ENCODE results near the gene HHLA2. TPM values are rescaled to one million over a fixed set of nuclear protein-coding genes. Genes with fewer than 3 reads are reported as not detected.
"Not testable (repeated sequence)": the region's sequence is repeated elsewhere in the genome, so short reads cannot be mapped to it uniquely, and the experiment has no call there.

Gene HHLA2, protein sequence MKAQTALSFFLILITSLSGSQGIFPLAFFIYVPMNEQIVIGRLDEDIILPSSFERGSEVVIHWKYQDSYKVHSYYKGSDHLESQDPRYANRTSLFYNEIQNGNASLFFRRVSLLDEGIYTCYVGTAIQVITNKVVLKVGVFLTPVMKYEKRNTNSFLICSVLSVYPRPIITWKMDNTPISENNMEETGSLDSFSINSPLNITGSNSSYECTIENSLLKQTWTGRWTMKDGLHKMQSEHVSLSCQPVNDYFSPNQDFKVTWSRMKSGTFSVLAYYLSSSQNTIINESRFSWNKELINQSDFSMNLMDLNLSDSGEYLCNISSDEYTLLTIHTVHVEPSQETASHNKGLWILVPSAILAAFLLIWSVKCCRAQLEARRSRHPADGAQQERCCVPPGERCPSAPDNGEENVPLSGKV
- 0.24 TPM for total RNA-seq
- polyA plus RNA-seq = 0.55 TPM
- long read RNA-seq, donor 1 = 0 reads
- long read RNA-seq, donor 2 = 0 reads
- long read RNA-seq, donor 3 = 0 reads
- long read RNA-seq, donor 4 = 0 reads
- long read RNA-seq, donor 5 = 0 reads
- long read RNA-seq, donor 6 = 0 reads
- long read RNA-seq, donor 7 = 0 reads
- long read RNA-seq, donor 8 = 0 reads
- long read RNA-seq, donor 9 = 0 reads
- long read RNA-seq, donor 10 = 0 reads

- Histone ChIP-seq H3K36me3 (ENCODE audit: control insufficient read depth in 2 of 2, insufficient read depth in 2 of 2, low read length in 1 of 2) (no peaks in the 10 kb centered on the region), H3K4me1 (ENCODE audit: control insufficient read depth in 2 of 2, insufficient read depth in 2 of 2, low read length in 2 of 2) (peaks cover 0 to 16% of the 10 kb centered on the region in 2 donors), H3K27me3 (ENCODE audit: control insufficient read depth in 2 of 2, insufficient read depth in 1 of 2, low read length in 1 of 2) (no peaks in the 10 kb centered on the region), H3K9me3 (ENCODE audit: control insufficient read depth in 2 of 2, insufficient read depth in 1 of 2, low read length in 1 of 2) (no peaks in the 10 kb centered on the region), H3K4me3 (ENCODE audit: low read length in 2 of 2) (no peak within 1 kb of the TSS), H3K27ac (ENCODE audit: low read depth in 1 of 2, low read length in 1 of 2) (no peak within 1 kb of the TSS)
- 97% methylated on average over 2 of the region's 2 CpGs for WGBS
- no peak for DNase-seq (ENCODE audit: low read depth in 6 of 9, low spot score in 9 of 9)
These were observed at the start of gene HHLA2 for GRCh38 chr3:108296239-108296638. TSS of gene HHLA2 (plus strand) at chr3:108296548. CDS start at chr3:108351814, 55,266 bp downstream.

DNA sequence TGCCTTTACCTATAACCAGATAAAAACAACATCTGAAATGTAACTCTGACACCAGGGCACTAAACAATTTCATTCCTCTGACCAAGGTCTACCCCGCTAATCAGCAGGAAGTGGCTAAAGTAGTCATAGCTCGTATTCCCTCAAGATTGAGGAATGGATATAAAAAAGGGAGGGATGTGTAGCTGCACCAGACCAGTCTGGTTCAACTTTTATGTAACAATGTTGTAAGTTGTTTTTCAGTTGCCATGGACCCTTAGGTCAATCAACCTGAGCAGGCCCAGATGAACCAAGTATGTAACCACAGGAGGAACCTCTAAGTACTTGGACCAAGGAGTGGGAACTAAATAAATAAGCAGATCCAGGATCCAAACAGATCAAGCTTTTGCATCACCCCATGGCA lies 45.7 kb upstream of the HHLA2 start:
- DNase-seq (ENCODE audit: low read depth in 6 of 9, low spot score in 9 of 9) = no peak
- Histone ChIP-seq H3K27ac (ENCODE audit: low read depth in 1 of 2, low read length in 1 of 2) (no peak overlapping the region), H3K4me1 (ENCODE audit: control insufficient read depth in 2 of 2, insufficient read depth in 2 of 2, low read length in 2 of 2) (no peaks in the 10 kb centered on the region), H3K4me3 (ENCODE audit: low read length in 2 of 2) (no peak overlapping the region), H3K36me3 (ENCODE audit: control insufficient read depth in 2 of 2, insufficient read depth in 2 of 2, low read length in 1 of 2) (no peaks in the 10 kb centered on the region), H3K9me3 (ENCODE audit: control insufficient read depth in 2 of 2, insufficient read depth in 1 of 2, low read length in 1 of 2) (no peaks in the 10 kb centered on the region), H3K27me3 (ENCODE audit: control insufficient read depth in 2 of 2, insufficient read depth in 1 of 2, low read length in 1 of 2) (no peaks in the 10 kb centered on the region)
- WGBS = 98% methylated on average over 2 of the region's 2 CpGs

GRCh38 chr3:108251265-108251664 lies 45.1 kb upstream of the HHLA2 start:
- Histone ChIP-seq H3K36me3 (ENCODE audit: control insufficient read depth in 2 of 2, insufficient read depth in 2 of 2, low read length in 1 of 2) (no peaks in the 10 kb centered on the region), H3K4me1 (ENCODE audit: control insufficient read depth in 2 of 2, insufficient read depth in 2 of 2, low read length in 2 of 2) (no peaks in the 10 kb centered on the region), H3K27me3 (ENCODE audit: control insufficient read depth in 2 of 2, insufficient read depth in 1 of 2, low read length in 1 of 2) (no peaks in the 10 kb centered on the region), H3K27ac (ENCODE audit: low read depth in 1 of 2, low read length in 1 of 2) (no peak overlapping the region), H3K4me3 (ENCODE audit: low read length in 2 of 2) (no peak overlapping the region), H3K9me3 (ENCODE audit: control insufficient read depth in 2 of 2, insufficient read depth in 1 of 2, low read length in 1 of 2) (no peaks in the 10 kb centered on the region)
- DNase-seq (ENCODE audit: low read depth in 6 of 9, low spot score in 9 of 9) = no peak
- 95% methylated on average over 4 of the region's 4 CpGs for WGBS

DNA sequence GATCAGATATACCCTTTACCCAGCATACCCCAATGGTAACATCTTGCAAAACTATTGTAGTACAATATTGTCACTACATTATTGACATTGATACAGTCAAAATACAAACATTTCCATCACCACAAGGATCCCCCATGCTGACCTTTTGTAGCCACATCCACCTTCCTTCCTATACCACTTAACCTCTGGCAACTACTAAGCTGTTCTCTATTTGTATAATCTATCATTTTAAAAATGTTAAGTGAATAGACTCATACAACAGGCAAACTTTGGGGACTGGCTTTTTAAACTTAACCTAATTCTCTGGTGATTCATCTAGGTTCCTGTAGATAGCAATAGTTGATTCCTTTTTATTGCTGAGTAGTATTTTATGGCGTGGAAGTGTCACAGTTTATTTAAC lies 44.5 kb upstream of the HHLA2 start:
- Histone ChIP-seq H3K27me3 (ENCODE audit: control insufficient read depth in 2 of 2, insufficient read depth in 1 of 2, low read length in 1 of 2) (no peaks in the 10 kb centered on the region), H3K36me3 (ENCODE audit: control insufficient read depth in 2 of 2, insufficient read depth in 2 of 2, low read length in 1 of 2) (no peaks in the 10 kb centered on the region), H3K4me1 (ENCODE audit: control insufficient read depth in 2 of 2, insufficient read depth in 2 of 2, low read length in 2 of 2) (no peaks in the 10 kb centered on the region), H3K4me3 (ENCODE audit: low read length in 2 of 2) (no peak overlapping the region), H3K9me3 (ENCODE audit: control insufficient read depth in 2 of 2, insufficient read depth in 1 of 2, low read length in 1 of 2) (no peaks in the 10 kb centered on the region), H3K27ac (ENCODE audit: low read depth in 1 of 2, low read length in 1 of 2) (no peak overlapping the region)
- no peak for DNase-seq (ENCODE audit: low read depth in 6 of 9, low spot score in 9 of 9)
- WGBS = 97% methylated on average over 1 of the region's 1 CpG

- H3K9me3 ChIP-seq (ENCODE audit: control insufficient read depth in 2 of 2, insufficient read depth in 1 of 2, low read length in 1 of 2) = no peaks in the 10 kb centered on the region
- no peaks in the 10 kb centered on the region for H3K27me3 ChIP-seq (ENCODE audit: control insufficient read depth in 2 of 2, insufficient read depth in 1 of 2, low read length in 1 of 2)
- no peaks in the 10 kb centered on the region for H3K4me1 ChIP-seq (ENCODE audit: control insufficient read depth in 2 of 2, insufficient read depth in 2 of 2, low read length in 2 of 2)
- no peak overlapping the region for H3K4me3 ChIP-seq (ENCODE audit: low read length in 2 of 2)
- no peak overlapping the region for H3K27ac ChIP-seq (ENCODE audit: low read depth in 1 of 2, low read length in 1 of 2)
- H3K36me3 ChIP-seq (ENCODE audit: control insufficient read depth in 2 of 2, insufficient read depth in 2 of 2, low read length in 1 of 2) = no peaks in the 10 kb centered on the region
- no peak for DNase-seq (ENCODE audit: low read depth in 6 of 9, low spot score in 9 of 9)
These were observed 41.2 kb upstream of the HHLA2 start for GRCh38 chr3:108255131-108255530.

DNA sequence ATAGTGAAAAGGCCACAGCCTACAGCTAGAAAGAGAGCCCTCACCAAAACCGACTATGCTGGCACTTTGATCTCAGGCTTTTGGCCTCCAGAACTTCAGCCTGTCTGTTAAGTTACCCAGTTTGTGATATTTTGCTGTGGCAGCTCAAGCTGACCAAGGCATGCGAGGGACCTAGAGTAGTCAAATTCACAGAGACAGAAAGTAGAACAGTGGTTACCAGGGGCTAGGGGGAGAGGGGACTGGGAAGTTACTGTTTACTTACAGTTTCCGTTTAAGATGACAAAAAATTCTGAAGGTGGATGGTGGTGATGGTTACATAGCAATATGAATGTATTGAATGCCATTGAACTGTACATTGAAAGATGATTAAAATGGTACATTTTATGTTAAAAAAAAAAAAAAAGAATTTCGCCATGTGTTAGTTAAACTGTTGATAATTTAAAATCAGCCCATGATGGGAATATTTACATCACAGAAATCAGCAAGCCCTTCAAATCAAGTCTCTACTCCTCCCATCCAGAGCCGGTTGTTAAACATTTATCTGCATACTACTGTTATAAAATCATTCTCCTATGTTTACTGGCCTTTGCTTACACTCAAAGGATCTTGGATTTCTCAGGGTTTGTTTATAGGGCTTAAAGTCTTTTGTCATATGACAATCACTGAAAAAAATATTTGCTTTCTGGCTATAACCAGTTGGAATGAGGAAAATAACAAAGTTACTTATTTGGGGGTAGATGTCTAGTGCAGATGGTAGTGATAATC lies 31.6 kb upstream of the HHLA2 start:
- not testable (repeated sequence) for H3K27ac ChIP-seq (ENCODE audit: low read depth in 1 of 2, low read length in 1 of 2); H3K4me3 ChIP-seq (ENCODE audit: low read length in 2 of 2); H3K36me3 ChIP-seq (ENCODE audit: control insufficient read depth in 2 of 2, insufficient read depth in 2 of 2, low read length in 1 of 2); H3K9me3 ChIP-seq (ENCODE audit: control insufficient read depth in 2 of 2, insufficient read depth in 1 of 2, low read length in 1 of 2); H3K27me3 ChIP-seq (ENCODE audit: control insufficient read depth in 2 of 2, insufficient read depth in 1 of 2, low read length in 1 of 2); H3K4me1 ChIP-seq (ENCODE audit: control insufficient read depth in 2 of 2, insufficient read depth in 2 of 2, low read length in 2 of 2); DNase-seq (ENCODE audit: low read depth in 6 of 9, low spot score in 9 of 9)
- WGBS = 88% methylated on average over 5 of the region's 5 CpGs

DNA sequence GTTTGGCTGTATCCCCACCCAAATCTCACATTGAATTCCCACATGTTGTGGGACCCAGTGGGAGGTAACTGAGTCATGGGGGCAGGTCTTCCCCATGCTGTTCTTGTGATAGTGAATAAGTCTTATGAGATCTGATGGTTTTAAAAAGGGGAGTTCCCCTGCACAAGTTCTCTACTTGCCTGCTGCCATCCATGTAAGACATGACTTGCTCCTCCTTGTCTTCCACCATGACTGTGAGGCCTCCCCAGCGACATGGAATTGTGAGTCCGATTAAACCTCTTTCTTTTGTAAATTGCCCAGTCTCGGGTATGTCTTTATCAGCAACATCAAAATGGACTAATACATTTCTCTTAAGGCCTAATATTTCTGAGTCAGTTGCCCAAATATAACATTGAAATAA lies 28.1 kb upstream of the HHLA2 start:
- not testable (repeated sequence) for H3K4me1 ChIP-seq (ENCODE audit: control insufficient read depth in 2 of 2, insufficient read depth in 2 of 2, low read length in 2 of 2); H3K27ac ChIP-seq (ENCODE audit: low read depth in 1 of 2, low read length in 1 of 2); H3K27me3 ChIP-seq (ENCODE audit: control insufficient read depth in 2 of 2, insufficient read depth in 1 of 2, low read length in 1 of 2); H3K9me3 ChIP-seq (ENCODE audit: control insufficient read depth in 2 of 2, insufficient read depth in 1 of 2, low read length in 1 of 2); DNase-seq (ENCODE audit: low read depth in 6 of 9, low spot score in 9 of 9); H3K36me3 ChIP-seq (ENCODE audit: control insufficient read depth in 2 of 2, insufficient read depth in 2 of 2, low read length in 1 of 2); H3K4me3 ChIP-seq (ENCODE audit: low read length in 2 of 2)
- WGBS = over 99% methylated on average over 3 of the region's 3 CpGs

- DNase-seq (ENCODE audit: low read depth in 6 of 9, low spot score in 9 of 9) = no peak
These were observed 24.7 kb upstream of the HHLA2 start for GRCh38 chr3:108271626-108272025.

DNA sequence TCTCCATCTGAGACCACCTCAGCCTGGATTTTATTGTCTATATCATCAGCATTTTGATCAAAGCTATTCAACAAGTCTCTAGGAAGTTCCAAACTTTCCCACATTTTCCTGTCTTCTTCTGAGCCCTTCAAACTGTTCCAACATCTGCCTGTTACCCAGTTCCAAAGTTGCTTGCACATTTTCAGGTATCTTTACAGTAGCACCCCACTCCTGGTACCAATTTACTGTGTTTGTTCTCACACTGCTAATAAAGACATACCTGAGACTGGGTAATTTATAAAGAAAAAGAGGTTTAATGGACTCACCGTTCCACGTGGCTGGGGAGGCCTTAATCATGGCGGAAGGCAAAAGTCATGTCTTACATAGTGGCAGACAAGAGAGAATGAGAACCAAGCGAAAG lies 17.3 kb upstream of the HHLA2 start:
- peaks cover 0 to 11% of the 10 kb centered on the region in 2 donors for H3K9me3 ChIP-seq (ENCODE audit: control insufficient read depth in 2 of 2, insufficient read depth in 1 of 2, low read length in 1 of 2)
- not testable (repeated sequence) for H3K4me3 ChIP-seq (ENCODE audit: low read length in 2 of 2); H3K27me3 ChIP-seq (ENCODE audit: control insufficient read depth in 2 of 2, insufficient read depth in 1 of 2, low read length in 1 of 2); DNase-seq (ENCODE audit: low read depth in 6 of 9, low spot score in 9 of 9); H3K36me3 ChIP-seq (ENCODE audit: control insufficient read depth in 2 of 2, insufficient read depth in 2 of 2, low read length in 1 of 2); H3K4me1 ChIP-seq (ENCODE audit: control insufficient read depth in 2 of 2, insufficient read depth in 2 of 2, low read length in 2 of 2); H3K27ac ChIP-seq (ENCODE audit: low read depth in 1 of 2, low read length in 1 of 2)
- WGBS = 73% methylated on average over 4 of the region's 4 CpGs

More at GRCh38 chr3:108271626-108272025, 24.7 kb upstream of the HHLA2 start:
- Histone ChIP-seq H3K27me3 (ENCODE audit: control insufficient read depth in 2 of 2, insufficient read depth in 1 of 2, low read length in 1 of 2) (no peaks in the 10 kb centered on the region), H3K4me3 (ENCODE audit: low read length in 2 of 2) (no peak overlapping the region), H3K27ac (ENCODE audit: low read depth in 1 of 2, low read length in 1 of 2) (no peak overlapping the region), H3K4me1 (ENCODE audit: control insufficient read depth in 2 of 2, insufficient read depth in 2 of 2, low read length in 2 of 2) (no peaks in the 10 kb centered on the region), H3K9me3 (ENCODE audit: control insufficient read depth in 2 of 2, insufficient read depth in 1 of 2, low read length in 1 of 2) (no peaks in the 10 kb centered on the region), H3K36me3 (ENCODE audit: control insufficient read depth in 2 of 2, insufficient read depth in 2 of 2, low read length in 1 of 2) (no peaks in the 10 kb centered on the region)
- WGBS = 49% methylated on average over 2 of the region's 2 CpGs

Measured in thymus (tissue), 14 donors.